ENCODE data around the gene SZT2. TPM values are rescaled to one million over a fixed set of nuclear protein-coding genes. Genes with fewer than 3 reads are reported as not detected.

SZT2 gene
- total and polyA plus RNA-seq, 4 experiments from 2014 or later: 0.69 to 153 (median 72.1) TPM

GRCh38 chr1:43436371-43436770 is 46.7 kb downstream of the SZT2 start:
- H3K27ac Mint-ChIP-seq: peak overlapping the region in 3 of 7 donors; percentile 2 to 36 (median 29)
- POLR2A ChIA-PET (ENCODE audit: partially characterized antibody): no interaction called here
- H3K9me3 Mint-ChIP-seq: peaks cover 0 to 2% (median 0%) of the 10 kb centered on the region in 8 donors
- Histone ChIP-seq H3K4me3 (ENCODE audit: low read length in 2 of 2) (no peak overlapping the region), H3K4me1 (ENCODE audit: insufficient read depth, low read length) (no peaks in the 10 kb centered on the region), H3K27ac (ENCODE audit: low read depth, low read length) (no peak overlapping the region), H3K27me3 (ENCODE audit: insufficient read depth, low read length) (no peaks in the 10 kb centered on the region), H3K36me3 (ENCODE audit: insufficient read depth, low read length) (peaks cover 54% of the 10 kb centered on the region), H3K9me3 (ENCODE audit: control insufficient read depth in 1 of 2, low read length in 2 of 2) (no peaks in the 10 kb centered on the region)
- CTCF ChIA-PET (ENCODE audit: partially characterized antibody): no interaction called here
- no peak overlapping the region for H3K4me3 Mint-ChIP-seq
- no peaks in the 10 kb centered on the region for H3K27me3 Mint-ChIP-seq
- peaks cover 39 to 84% of the 10 kb centered on the region in 2 donors for H3K36me3 Mint-ChIP-seq
- no peaks in the 10 kb centered on the region for H3K4me1 Mint-ChIP-seq
- DNase-seq: no peak
- intact Hi-C loops (cut with micrococcal nuclease): no loop called here

- H3K36me3 ChIP-seq (ENCODE audit: insufficient read depth, low read length): peaks cover 51% of the 10 kb centered on the region
- no peak for DNase-seq
- intact Hi-C loops (cut with micrococcal nuclease): no loop called here
- ChIA-PET POLR2A (ENCODE audit: partially characterized antibody) (interaction anchor here (0.9 to 1.2 kb wide), 2 partner anchors 11 to 16 kb away, joined by 3 to 4 read pairs; partner anchors contain the start of gene HYI), CTCF (ENCODE audit: partially characterized antibody) (no interaction called here)
- Mint-ChIP-seq H3K36me3 (peaks cover 32 to 80% of the 10 kb centered on the region in 2 donors), H3K4me3 (no peak overlapping the region), H3K27ac (peak overlapping the region in 2 of 7 donors; percentile 6 to 53), H3K9me3 (peaks cover 0 to 2% (median 0%) of the 10 kb centered on the region in 8 donors), H3K4me1 (no peaks in the 10 kb centered on the region), H3K27me3 (no peaks in the 10 kb centered on the region)
- no peaks in the 10 kb centered on the region for H3K27me3 ChIP-seq (ENCODE audit: insufficient read depth, low read length)
- no peak overlapping the region for H3K27ac ChIP-seq (ENCODE audit: low read depth, low read length)
- no peaks in the 10 kb centered on the region for H3K9me3 ChIP-seq (ENCODE audit: control insufficient read depth in 1 of 2, low read length in 2 of 2)
- no peak overlapping the region for H3K4me3 ChIP-seq (ENCODE audit: low read length in 2 of 2)
- H3K4me1 ChIP-seq (ENCODE audit: insufficient read depth, low read length): no peaks in the 10 kb centered on the region
Measured at GRCh38 chr1:43437031-43437973, 47.6 kb downstream of the SZT2 start.

GRCh38 chr1:43438006-43438405 is 48.3 kb downstream of the SZT2 start:
- Mint-ChIP-seq H3K36me3 (peaks cover 26 to 81% of the 10 kb centered on the region in 2 donors), H3K4me3 (no peak overlapping the region), H3K4me1 (no peaks in the 10 kb centered on the region), H3K9me3 (peaks cover 0 to 2% (median 0%) of the 10 kb centered on the region in 8 donors), H3K27me3 (no peaks in the 10 kb centered on the region), H3K27ac (no peak overlapping the region)
- no peak for DNase-seq
- CTCF ChIA-PET (ENCODE audit: partially characterized antibody): no interaction called here
- Histone ChIP-seq H3K9me3 (ENCODE audit: control insufficient read depth in 1 of 2, low read length in 2 of 2) (no peaks in the 10 kb centered on the region), H3K4me3 (ENCODE audit: low read length in 2 of 2) (no peak overlapping the region), H3K36me3 (ENCODE audit: insufficient read depth, low read length) (peaks cover 51% of the 10 kb centered on the region), H3K4me1 (ENCODE audit: insufficient read depth, low read length) (no peaks in the 10 kb centered on the region), H3K27ac (ENCODE audit: low read depth, low read length) (no peak overlapping the region), H3K27me3 (ENCODE audit: insufficient read depth, low read length) (no peaks in the 10 kb centered on the region)
- POLR2A ChIA-PET (ENCODE audit: partially characterized antibody): interaction anchor here (0.9 to 1.2 kb wide), 2 partner anchors 10 to 16 kb away, joined by 3 to 4 read pairs; partner anchors contain the start of gene HYI
- intact Hi-C loops (cut with micrococcal nuclease): no loop called here

- Histone ChIP-seq H3K4me3 (ENCODE audit: low read length in 2 of 2) (no peak overlapping the region), H3K36me3 (ENCODE audit: insufficient read depth, low read length) (peaks cover 57% of the 10 kb centered on the region), H3K27me3 (ENCODE audit: insufficient read depth, low read length) (no peaks in the 10 kb centered on the region), H3K27ac (ENCODE audit: low read depth, low read length) (no peak overlapping the region), H3K9me3 (ENCODE audit: control insufficient read depth in 1 of 2, low read length in 2 of 2) (no peaks in the 10 kb centered on the region), H3K4me1 (ENCODE audit: insufficient read depth, low read length) (no peaks in the 10 kb centered on the region)
- no peaks in the 10 kb centered on the region for H3K27me3 Mint-ChIP-seq
- peaks cover 26 to 81% of the 10 kb centered on the region in 2 donors for H3K36me3 Mint-ChIP-seq
- CTCF ChIA-PET (ENCODE audit: partially characterized antibody): no interaction called here
- H3K4me3 Mint-ChIP-seq: no peak overlapping the region
- DNase-seq: no peak
- peak overlapping the region in 3 of 7 donors; percentile 22 to 62 (median 30) for H3K27ac Mint-ChIP-seq
- peaks cover 0 to 2% (median 0%) of the 10 kb centered on the region in 8 donors for H3K9me3 Mint-ChIP-seq
- intact Hi-C loops (cut with micrococcal nuclease): no loop called here
- H3K4me1 Mint-ChIP-seq: no peaks in the 10 kb centered on the region
- POLR2A ChIA-PET (ENCODE audit: partially characterized antibody): interaction anchor here (0.9 to 1.2 kb wide), 2 partner anchors 10 to 15 kb away, joined by 3 to 4 read pairs; partner anchors contain the start of gene HYI
Measured at GRCh38 chr1:43438576-43438952, 48.9 kb downstream of the SZT2 start.

GRCh38 chr1:43438953-43439581 is 49.4 kb downstream of the SZT2 start:
- no peaks in the 10 kb centered on the region for H3K4me1 ChIP-seq (ENCODE audit: insufficient read depth, low read length)
- H3K9me3 ChIP-seq (ENCODE audit: control insufficient read depth in 1 of 2, low read length in 2 of 2): no peaks in the 10 kb centered on the region
- Mint-ChIP-seq H3K4me1 (no peaks in the 10 kb centered on the region), H3K36me3 (peaks cover 22 to 81% of the 10 kb centered on the region in 2 donors), H3K4me3 (no peak overlapping the region), H3K27ac (peak overlapping the region in 5 of 7 donors; percentile 13 to 62 (median 23)), H3K27me3 (no peaks in the 10 kb centered on the region), H3K9me3 (peaks cover 0 to 2% (median 0%) of the 10 kb centered on the region in 8 donors)
- no peaks in the 10 kb centered on the region for H3K27me3 ChIP-seq (ENCODE audit: insufficient read depth, low read length)
- ChIA-PET POLR2A (ENCODE audit: partially characterized antibody) (interaction anchor here (6.5 kb wide), 1 partner anchor 14 kb away, joined by 41 read pairs; the partner anchor contains the start of gene HYI), CTCF (ENCODE audit: partially characterized antibody) (no interaction called here)
- intact Hi-C loops (cut with micrococcal nuclease): no loop called here
- no peak overlapping the region for H3K27ac ChIP-seq (ENCODE audit: low read depth, low read length)
- peaks cover 62% of the 10 kb centered on the region for H3K36me3 ChIP-seq (ENCODE audit: insufficient read depth, low read length)
- H3K4me3 ChIP-seq (ENCODE audit: low read length in 2 of 2): no peak overlapping the region
- no peak for DNase-seq

GRCh38 chr1:43439781-43440180 is 50.1 kb downstream of the SZT2 start:
- H3K4me1 Mint-ChIP-seq: no peaks in the 10 kb centered on the region
- CTCF ChIA-PET (ENCODE audit: partially characterized antibody): interaction anchor here (1.7 kb wide), 1 partner anchor 25 kb away, joined by 4 read pairs; no protein-coding TSS in a partner anchor
- no peak overlapping the region for H3K4me3 Mint-ChIP-seq
- no peaks in the 10 kb centered on the region for H3K27me3 ChIP-seq (ENCODE audit: insufficient read depth, low read length)
- POLR2A ChIA-PET (ENCODE audit: partially characterized antibody): interaction anchor here (6.5 kb wide), 1 partner anchor 14 kb away, joined by 41 read pairs; the partner anchor contains the start of gene HYI
- no peak for DNase-seq
- H3K27ac ChIP-seq (ENCODE audit: low read depth, low read length): no peak overlapping the region
- no peak overlapping the region for H3K4me3 ChIP-seq (ENCODE audit: low read length in 2 of 2)
- no peaks in the 10 kb centered on the region for H3K27me3 Mint-ChIP-seq
- peaks cover 0 to 2% (median 0%) of the 10 kb centered on the region in 8 donors for H3K9me3 Mint-ChIP-seq
- intact Hi-C loops (cut with micrococcal nuclease): no loop called here
- peaks cover 66% of the 10 kb centered on the region for H3K36me3 ChIP-seq (ENCODE audit: insufficient read depth, low read length)
- peaks cover 25 to 81% of the 10 kb centered on the region in 2 donors for H3K36me3 Mint-ChIP-seq
- H3K4me1 ChIP-seq (ENCODE audit: insufficient read depth, low read length): no peaks in the 10 kb centered on the region
- H3K9me3 ChIP-seq (ENCODE audit: control insufficient read depth in 1 of 2, low read length in 2 of 2): no peaks in the 10 kb centered on the region
- peak overlapping the region in 1 of 7 donors; percentile 76 for H3K27ac Mint-ChIP-seq

- H3K4me1 Mint-ChIP-seq: no peaks in the 10 kb centered on the region
- CTCF ChIA-PET (ENCODE audit: partially characterized antibody): interaction anchor here (1.7 kb wide), 1 partner anchor 26 kb away, joined by 4 read pairs; no protein-coding TSS in a partner anchor
- Histone ChIP-seq H3K4me3 (ENCODE audit: low read length in 2 of 2) (no peak overlapping the region), H3K36me3 (ENCODE audit: insufficient read depth, low read length) (peaks cover 63% of the 10 kb centered on the region), H3K27me3 (ENCODE audit: insufficient read depth, low read length) (no peaks in the 10 kb centered on the region), H3K27ac (ENCODE audit: low read depth, low read length) (no peak overlapping the region), H3K9me3 (ENCODE audit: control insufficient read depth in 1 of 2, low read length in 2 of 2) (no peaks in the 10 kb centered on the region), H3K4me1 (ENCODE audit: insufficient read depth, low read length) (no peaks in the 10 kb centered on the region)
- POLR2A ChIA-PET (ENCODE audit: partially characterized antibody): interaction anchor here (6.5 kb wide), 1 partner anchor 13 kb away, joined by 41 read pairs; the partner anchor contains the start of gene HYI
- H3K27me3 Mint-ChIP-seq: no peaks in the 10 kb centered on the region
- intact Hi-C loops (cut with micrococcal nuclease): no loop called here
- H3K9me3 Mint-ChIP-seq: peaks cover 0 to 2% (median 0%) of the 10 kb centered on the region in 8 donors
- H3K4me3 Mint-ChIP-seq: no peak overlapping the region
- H3K27ac Mint-ChIP-seq: no peak overlapping the region
- H3K36me3 Mint-ChIP-seq: peaks cover 31 to 81% of the 10 kb centered on the region in 2 donors
- DNase-seq: no peak
Measured at GRCh38 chr1:43440358-43440757, 50.7 kb downstream of the SZT2 start.

All from CD4-positive, alpha-beta memory T cell (primary cell).